ENCODE data around the gene SELENOP. TPM values are rescaled to one million over a fixed set of nuclear protein-coding genes. Genes with fewer than 3 reads are reported as not detected.

Gene SELENOP
- total RNA-seq, 1 experiment from 2014 or later: 11.4 TPM

DNA sequence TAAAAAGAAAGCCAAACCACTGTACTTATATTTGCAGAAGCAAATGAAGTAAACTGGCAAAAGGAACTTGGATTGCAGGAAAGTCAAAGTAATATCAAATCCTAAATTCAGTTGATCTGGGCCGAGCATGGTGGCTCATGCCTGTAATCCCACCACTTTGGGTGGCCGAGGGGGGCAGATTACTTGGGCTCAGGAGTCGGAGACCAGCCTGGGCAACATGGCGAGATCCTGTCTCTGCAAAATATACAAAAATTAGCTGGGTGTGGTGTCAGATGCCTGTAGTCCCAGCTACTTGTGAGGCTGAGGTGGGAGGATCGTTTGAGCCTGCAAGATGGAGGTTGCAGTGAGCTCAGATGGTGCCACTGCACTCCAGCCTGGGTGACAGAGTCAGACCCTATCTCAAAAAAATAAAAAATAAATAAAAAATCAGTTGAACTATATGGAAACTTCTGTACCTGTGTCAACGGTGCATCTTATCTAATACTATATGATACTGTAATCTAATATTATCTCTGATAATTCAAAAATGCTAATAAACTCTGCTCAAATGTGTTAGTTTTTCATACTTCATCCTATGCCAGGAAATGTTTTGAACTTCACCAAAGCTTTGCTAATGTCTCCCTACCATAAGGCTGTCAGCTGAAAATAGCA, 10.1 kb downstream of the SELENOP start:
- BruUV-seq (replicated peaks): no TSS peak
- H3K27ac ChIP-seq (ENCODE audit: low read depth, low read length): no peak overlapping the region
- H3K27me3 ChIP-seq (ENCODE audit: insufficient read depth, low read length): no peaks in the 10 kb centered on the region
- intact Hi-C loops (cut with micrococcal nuclease): no loop called here
- no peaks in the 10 kb centered on the region for H3K4me1 ChIP-seq (ENCODE audit: control insufficient read depth in 1 of 2, insufficient read depth in 2 of 2, low read length in 2 of 2)
- no peaks in the 10 kb centered on the region for H4K20me1 ChIP-seq (ENCODE audit: insufficient read depth)
- no peak overlapping the region for H3K4me2 ChIP-seq (ENCODE audit: low read length)
- ATAC-seq (no peak), DNase-seq (ENCODE audit: low read depth, low spot score) (no peak)
- TF ChIP-seq, protein P1, sequence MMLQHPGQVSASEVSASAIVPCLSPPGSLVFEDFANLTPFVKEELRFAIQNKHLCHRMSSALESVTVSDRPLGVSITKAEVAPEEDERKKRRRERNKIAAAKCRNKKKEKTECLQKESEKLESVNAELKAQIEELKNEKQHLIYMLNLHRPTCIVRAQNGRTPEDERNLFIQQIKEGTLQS (IDR thresholded peaks at IDR 0.05): no peak
- TF ChIP-seq, protein P2, sequence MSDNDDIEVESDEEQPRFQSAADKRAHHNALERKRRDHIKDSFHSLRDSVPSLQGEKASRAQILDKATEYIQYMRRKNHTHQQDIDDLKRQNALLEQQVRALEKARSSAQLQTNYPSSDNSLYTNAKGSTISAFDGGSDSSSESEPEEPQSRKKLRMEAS (IDR thresholded peaks at IDR 0.05): no peak
- TF ChIP-seq TCF7L2 (IDR thresholded peaks at IDR 0.05; ENCODE audit: borderline replicate concordance, extremely low read depth, insufficient read depth, insufficient read length) (no peak), EZH2 (IDR thresholded peaks at IDR 0.05) (no peak), JUND (IDR thresholded peaks at IDR 0.05) (no peak), SRF (IDR thresholded peaks at IDR 0.05; ENCODE audit: low read depth) (no peak), SIN3A (IDR thresholded peaks at IDR 0.05; ENCODE audit: low read depth) (no peak), SP1 (IDR thresholded peaks at IDR 0.05; ENCODE audit: low read depth) (no peak), FOSL1 (IDR thresholded peaks at IDR 0.05; ENCODE audit: low read depth) (no peak), ZFX (IDR thresholded peaks at IDR 0.05) (no peak), POLR2A (IDR thresholded peaks at IDR 0.05; ENCODE audit: borderline replicate concordance, extremely low read depth, insufficient read depth, insufficient read length) (no peak), RAD21 (IDR thresholded peaks at IDR 0.05; ENCODE audit: low read depth) (no peak)
- TF ChIP-seq, protein P3, sequence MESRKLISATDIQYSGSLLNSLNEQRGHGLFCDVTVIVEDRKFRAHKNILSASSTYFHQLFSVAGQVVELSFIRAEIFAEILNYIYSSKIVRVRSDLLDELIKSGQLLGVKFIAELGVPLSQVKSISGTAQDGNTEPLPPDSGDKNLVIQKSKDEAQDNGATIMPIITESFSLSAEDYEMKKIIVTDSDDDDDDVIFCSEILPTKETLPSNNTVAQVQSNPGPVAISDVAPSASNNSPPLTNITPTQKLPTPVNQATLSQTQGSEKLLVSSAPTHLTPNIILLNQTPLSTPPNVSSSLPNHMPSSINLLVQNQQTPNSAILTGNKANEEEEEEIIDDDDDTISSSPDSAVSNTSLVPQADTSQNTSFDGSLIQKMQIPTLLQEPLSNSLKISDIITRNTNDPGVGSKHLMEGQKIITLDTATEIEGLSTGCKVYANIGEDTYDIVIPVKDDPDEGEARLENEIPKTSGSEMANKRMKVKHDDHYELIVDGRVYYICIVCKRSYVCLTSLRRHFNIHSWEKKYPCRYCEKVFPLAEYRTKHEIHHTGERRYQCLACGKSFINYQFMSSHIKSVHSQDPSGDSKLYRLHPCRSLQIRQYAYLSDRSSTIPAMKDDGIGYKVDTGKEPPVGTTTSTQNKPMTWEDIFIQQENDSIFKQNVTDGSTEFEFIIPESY (IDR thresholded peaks at IDR 0.05; ENCODE audit: extremely low read depth, insufficient replicate concordance, low read length): no peak
- TF ChIP-seq, protein P4, sequence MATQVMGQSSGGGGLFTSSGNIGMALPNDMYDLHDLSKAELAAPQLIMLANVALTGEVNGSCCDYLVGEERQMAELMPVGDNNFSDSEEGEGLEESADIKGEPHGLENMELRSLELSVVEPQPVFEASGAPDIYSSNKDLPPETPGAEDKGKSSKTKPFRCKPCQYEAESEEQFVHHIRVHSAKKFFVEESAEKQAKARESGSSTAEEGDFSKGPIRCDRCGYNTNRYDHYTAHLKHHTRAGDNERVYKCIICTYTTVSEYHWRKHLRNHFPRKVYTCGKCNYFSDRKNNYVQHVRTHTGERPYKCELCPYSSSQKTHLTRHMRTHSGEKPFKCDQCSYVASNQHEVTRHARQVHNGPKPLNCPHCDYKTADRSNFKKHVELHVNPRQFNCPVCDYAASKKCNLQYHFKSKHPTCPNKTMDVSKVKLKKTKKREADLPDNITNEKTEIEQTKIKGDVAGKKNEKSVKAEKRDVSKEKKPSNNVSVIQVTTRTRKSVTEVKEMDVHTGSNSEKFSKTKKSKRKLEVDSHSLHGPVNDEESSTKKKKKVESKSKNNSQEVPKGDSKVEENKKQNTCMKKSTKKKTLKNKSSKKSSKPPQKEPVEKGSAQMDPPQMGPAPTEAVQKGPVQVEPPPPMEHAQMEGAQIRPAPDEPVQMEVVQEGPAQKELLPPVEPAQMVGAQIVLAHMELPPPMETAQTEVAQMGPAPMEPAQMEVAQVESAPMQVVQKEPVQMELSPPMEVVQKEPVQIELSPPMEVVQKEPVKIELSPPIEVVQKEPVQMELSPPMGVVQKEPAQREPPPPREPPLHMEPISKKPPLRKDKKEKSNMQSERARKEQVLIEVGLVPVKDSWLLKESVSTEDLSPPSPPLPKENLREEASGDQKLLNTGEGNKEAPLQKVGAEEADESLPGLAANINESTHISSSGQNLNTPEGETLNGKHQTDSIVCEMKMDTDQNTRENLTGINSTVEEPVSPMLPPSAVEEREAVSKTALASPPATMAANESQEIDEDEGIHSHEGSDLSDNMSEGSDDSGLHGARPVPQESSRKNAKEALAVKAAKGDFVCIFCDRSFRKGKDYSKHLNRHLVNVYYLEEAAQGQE (IDR thresholded peaks at IDR 0.05; ENCODE audit: low read depth): no peak
- H3K36me3 ChIP-seq (ENCODE audit: control insufficient read depth in 1 of 2, insufficient read depth in 2 of 2, low read length in 2 of 2): no peaks in the 10 kb centered on the region
- no peaks in the 10 kb centered on the region for H3K9me3 ChIP-seq (ENCODE audit: control insufficient read depth in 1 of 2, insufficient read depth in 1 of 2, low read depth in 1 of 2, low read length in 2 of 2)
- CTCF ChIA-PET: interaction anchor here (1.5 kb wide), 1 partner anchor 88 kb away, joined by 3 read pairs; no protein-coding TSS in a partner anchor
- RAD21 ChIA-PET (ENCODE audit: low non-redundant PET in 1 of 2, low total read pairs in 2 of 2, uncharacterized antibody in 2 of 2, unreplicated experiment in 2 of 2): no interaction called here
- H3K9ac ChIP-seq (ENCODE audit: low read length): no peak overlapping the region
- no peak overlapping the region for H3K4me3 ChIP-seq (replicated peaks in 1 of 2; ENCODE audit: low read depth in 1 of 2, low read length in 2 of 2)
- no peak overlapping the region for H2AFZ ChIP-seq (ENCODE audit: low read depth, low read length, poor library complexity, severe bottlenecking)
- no peaks in the 10 kb centered on the region for H3K79me2 ChIP-seq (ENCODE audit: insufficient read depth, low read length)
- no peaks in the 10 kb centered on the region for H3K9me2 ChIP-seq (ENCODE audit: insufficient read depth)
- POLR2A ChIA-PET: interaction anchor here (1.2 kb wide), 1 partner anchor 8 kb away, joined by 3 read pairs; no protein-coding TSS in a partner anchor

Measured in HCT116 (cell line).